GM23338 (cell line): Measurements from ENCODE around the gene PPP1R14B. TPM values are rescaled to one million over a fixed set of nuclear protein-coding genes. Genes with fewer than 3 reads are reported as not detected.
A peak's percentile ranks its signal among the peaks of the same experiment; 100 is the strongest.

Source experiments
- ATAC-seq: fragments of 200-7000 bp; cut with Tn5 transposase; 3 replicates; pipeline ENCODE4 v1.9.1; 2020
- DNase-seq: peaks from one replicate; pipeline ENCODE4 v3.0.0-alpha.2; 2015; ENCODE audit warnings: low spot score
- H2AFZ ChIP-seq: fragments of 200-600 bp; sonication (generic); 2 replicates; pipeline ENCODE4 v1.8.0; 2016; ENCODE audit warnings: antibody characterized with exemption, mild to moderate bottlenecking, moderate library complexity
- H3F3A ChIP-seq: fragments of 200-600 bp; sonication (generic); replicated peaks from 2 replicates; pipeline ENCODE4 v1.8.0; 2017; ENCODE audit warnings: antibody characterized with exemption, mixed run types, low read depth
- H3K27ac ChIP-seq: fragments of 200-600 bp; sonication (generic); 2 replicates; pipeline ENCODE4 v1.6.1; 2016; ENCODE audit warnings: low read depth
- H3K27me3 ChIP-seq: fragments of 200-600 bp; sonication (generic); 2 replicates; pipeline ENCODE4 v1.8.0; 2016; ENCODE audit warnings: mild to moderate bottlenecking, mixed run types, moderate library complexity; ENCODE audit not compliant: insufficient read depth
- H3K36me3 ChIP-seq: fragments of 200-600 bp; sonication (generic); 2 replicates; pipeline ENCODE4 v1.8.0; 2016; ENCODE audit warnings: mild to moderate bottlenecking; ENCODE audit not compliant: insufficient read depth
- H3K4me1 ChIP-seq: fragments of 200-600 bp; sonication (generic); 2 replicates; pipeline ENCODE4 v1.8.0; 2016; ENCODE audit warnings: mild to moderate bottlenecking, moderate library complexity; ENCODE audit not compliant: insufficient read depth
- H3K4me2 ChIP-seq: fragments of 200-600 bp; sonication (generic); 2 replicates; pipeline ENCODE4 v1.7.1; 2017; ENCODE audit warnings: mixed run types
- H3K4me3 ChIP-seq: fragments of 200-600 bp; sonication (generic); 2 replicates; pipeline ENCODE4 v1.6.1; 2016; ENCODE audit warnings: mixed run types
- H3K79me2 ChIP-seq: fragments of 200-600 bp; sonication (generic); replicated peaks from 2 replicates; pipeline ENCODE4 v1.8.0; 2017; ENCODE audit warnings: mild to moderate bottlenecking; ENCODE audit not compliant: insufficient read depth
- H3K9me2 ChIP-seq: fragments of 200-600 bp; sonication (generic); 2 replicates; pipeline ENCODE4 v1.8.0; 2017; ENCODE audit not compliant: insufficient read depth
- H4K20me1 ChIP-seq: fragments of 200-600 bp; sonication (generic); replicated peaks from 2 replicates; pipeline ENCODE4 v1.8.0; 2017; ENCODE audit warnings: mild to moderate bottlenecking; ENCODE audit not compliant: insufficient read depth
- H3K27ac Mint-ChIP-seq: 2 replicates; pipeline ENCODE4 v1.8.0; 2020; ENCODE audit warnings: inconsistent platforms, mild to moderate bottlenecking, moderate library complexity, mixed read lengths
- H3K27me3 Mint-ChIP-seq: 3 replicates; pipeline ENCODE4 v1.8.0; 2022; ENCODE audit warnings: low read depth, mild to moderate bottlenecking, moderate library complexity, mixed read lengths, inconsistent platforms; ENCODE audit not compliant: insufficient read depth, poor library complexity
- H3K36me3 Mint-ChIP-seq: 3 replicates; pipeline ENCODE4 v1.8.0; 2021; ENCODE audit warnings: low read depth, mild to moderate bottlenecking, inconsistent platforms, moderate library complexity, mixed read lengths
- H3K4me1 Mint-ChIP-seq: 3 replicates; pipeline ENCODE4 v1.8.0; 2020; ENCODE audit warnings: mild to moderate bottlenecking, inconsistent platforms, mixed read lengths
- H3K4me3 Mint-ChIP-seq: 3 replicates; pipeline ENCODE4 v1.8.0; 2021; ENCODE audit warnings: moderate library complexity, mild to moderate bottlenecking, inconsistent platforms, mixed read lengths
- H3K9me3 Mint-ChIP-seq: 3 replicates; pipeline ENCODE4 v1.8.0; 2020; ENCODE audit warnings: moderate library complexity, mild to moderate bottlenecking, inconsistent platforms, mixed read lengths
- CREB1 ChIP-seq: fragments of 250-450 bp; sonication (Bioruptor Pico); IDR thresholded peaks from 2 replicates; pipeline ENCODE4 v1.5.0; 2020; ENCODE audit warnings: low read depth, mild to moderate bottlenecking, moderate library complexity
- EZH2 ChIP-seq: fragments of 200-600 bp; sonication (generic); IDR thresholded peaks from one replicate; pipeline ENCODE4 v1.8.0; 2017; ENCODE audit warnings: antibody characterized with exemption, mild to moderate bottlenecking, low read depth; ENCODE audit not compliant: unreplicated experiment
- JUNB ChIP-seq: IDR thresholded peaks from one replicate; pipeline ENCODE4 v1.6.1; 2016; ENCODE audit warnings: antibody characterized with exemption; ENCODE audit not compliant: unreplicated experiment
- NANOG ChIP-seq: IDR thresholded peaks from 2 replicates; pipeline ENCODE4 v1.6.1; 2016; ENCODE audit warnings: antibody characterized with exemption, borderline replicate concordance
- POLR2AphosphoS5 ChIP-seq: IDR thresholded peaks from 2 replicates; pipeline ENCODE4 v1.6.1; 2016; ENCODE audit warnings: antibody characterized with exemption, low read depth
- REST ChIP-seq: IDR thresholded peaks from one replicate; pipeline ENCODE4 v1.6.1; 2018; ENCODE audit warnings: antibody characterized with exemption; ENCODE audit not compliant: unreplicated experiment
- STAT1 ChIP-seq: IDR thresholded peaks from one replicate; pipeline ENCODE4 v1.6.1; 2016; ENCODE audit warnings: antibody characterized with exemption; ENCODE audit not compliant: unreplicated experiment
- ZNF114 ChIP-seq: fragments of 250-450 bp; sonication (Bioruptor Pico); IDR thresholded peaks from 2 replicates; pipeline ENCODE4 v1.5.0; 2020; ENCODE audit warnings: mild to moderate bottlenecking, moderate library complexity
- ZNF331 ChIP-seq: fragments of 250-450 bp; sonication (Bioruptor Pico); IDR thresholded peaks from 2 replicates; pipeline ENCODE4 v1.5.0; 2020; ENCODE audit warnings: low read depth, mild to moderate bottlenecking, moderate library complexity
- ZNF462 ChIP-seq: fragments of 250-450 bp; sonication (Bioruptor Pico); IDR thresholded peaks from 2 replicates; pipeline ENCODE4 v1.5.0; 2020; ENCODE audit warnings: mild to moderate bottlenecking, moderate library complexity
- polyA plus RNA-seq: library from polyadenylated mRNA; unstranded; fragments of >200 nt; fragmentation: Nextera tagmentation; extraction: Ambion mirVana; gene quantifications from 2 replicates; pipeline ENCODE4 v1.2.1, GENCODE V29; 2016
- total RNA-seq: library from RNA; depleted of rRNA; stranded (reverse); fragments of >200 nt; shearing (Covaris generic); gene quantifications from 2 replicates; pipeline ENCODE4 v1.2.3, GENCODE V29; 2014
- TF ChIP-seq, protein P1 (sequence below), 2 experiments: fragments of 200-600 bp in 1 of 2; sonication (generic) in 1 of 2; conservative IDR thresholded peaks; 2 replicates each; pipeline versions ENCODE4 v1.5.1 to v1.6.1; 2016 to 2017; ENCODE audit warnings: antibody characterized with exemption in 2 of 2, low read depth in 2 of 2, mild to moderate bottlenecking in 2 of 2, moderate library complexity in 1 of 2

Gene PPP1R14B
- total and polyA plus RNA-seq, 2 experiments from 2014 or later: 250 to 315 TPM

GRCh38 chr11:64238999-64239398, 7.7 kb downstream of the PPP1R14B start:
- peaks cover 16% of the 10 kb centered on the region for H3K79me2 ChIP-seq
- Mint-ChIP-seq H3K27me3 (peaks cover 30% of the 10 kb centered on the region), H3K36me3 (peaks cover 20% of the 10 kb centered on the region), H3K9me3 (no peaks in the 10 kb centered on the region), H3K4me3 (peak overlapping the region; percentile 24; the same call in 1 of the 3 replicates), H3K4me1 (peaks cover 29% of the 10 kb centered on the region), H3K27ac (no peak overlapping the region; the same call in 1 of the 2 replicates)
- no peaks in the 10 kb centered on the region for H3K36me3 ChIP-seq
- H3K9me2 ChIP-seq: no peaks in the 10 kb centered on the region
- H2AFZ ChIP-seq: no peak overlapping the region
- ATAC-seq: no peak
- H3K4me3 ChIP-seq: no peak overlapping the region
- no peaks in the 10 kb centered on the region; the same call in 1 of the 2 replicates for H4K20me1 ChIP-seq
- no peak overlapping the region for H3K27ac ChIP-seq
- H3K27me3 ChIP-seq: no peaks in the 10 kb centered on the region
- DNase-seq: no peak
- peaks cover 15% of the 10 kb centered on the region; the same call in 1 of the 2 replicates for H3K4me1 ChIP-seq
- no peak for TF ChIP-seq CREB1 (CRISPR knock-in tag)
- peaks cover 33% of the 10 kb centered on the region for H3F3A ChIP-seq
- H3K4me2 ChIP-seq: no peak overlapping the region

GRCh38 chr11:64238076-64238475, 8.7 kb downstream of the PPP1R14B start:
- Histone ChIP-seq H3F3A (peaks cover 32% of the 10 kb centered on the region), H3K36me3 (no peaks in the 10 kb centered on the region), H3K27ac (no peak overlapping the region), H3K4me1 (peaks cover 16% of the 10 kb centered on the region; the same call in 1 of the 2 replicates), H3K9me2 (no peaks in the 10 kb centered on the region), H3K4me2 (no peak overlapping the region), H3K27me3 (peaks cover 7% of the 10 kb centered on the region; the same call in 1 of the 2 replicates), H4K20me1 (no peaks in the 10 kb centered on the region; the same call in 1 of the 2 replicates), H3K79me2 (peaks cover 12% of the 10 kb centered on the region), H3K4me3 (no peak overlapping the region), H2AFZ (no peak overlapping the region)
- Mint-ChIP-seq H3K4me3 (no peak overlapping the region), H3K27me3 (peaks cover 29% of the 10 kb centered on the region), H3K9me3 (no peaks in the 10 kb centered on the region), H3K4me1 (peaks cover 20% of the 10 kb centered on the region), H3K36me3 (peaks cover 11% of the 10 kb centered on the region), H3K27ac (no peak overlapping the region)
- ATAC-seq (no peak), DNase-seq (no peak)
- TF ChIP-seq STAT1 (no peak), JUNB (no peak), NANOG (no peak), CREB1 (CRISPR knock-in tag) (no peak), ZNF462 (no peak), REST (no peak), EZH2 (no peak), POLR2AphosphoS5 (no peak), ZNF114 (CRISPR knock-in tag) (no peak), ZNF331 (CRISPR knock-in tag) (no peak)
- TF ChIP-seq, protein P1, sequence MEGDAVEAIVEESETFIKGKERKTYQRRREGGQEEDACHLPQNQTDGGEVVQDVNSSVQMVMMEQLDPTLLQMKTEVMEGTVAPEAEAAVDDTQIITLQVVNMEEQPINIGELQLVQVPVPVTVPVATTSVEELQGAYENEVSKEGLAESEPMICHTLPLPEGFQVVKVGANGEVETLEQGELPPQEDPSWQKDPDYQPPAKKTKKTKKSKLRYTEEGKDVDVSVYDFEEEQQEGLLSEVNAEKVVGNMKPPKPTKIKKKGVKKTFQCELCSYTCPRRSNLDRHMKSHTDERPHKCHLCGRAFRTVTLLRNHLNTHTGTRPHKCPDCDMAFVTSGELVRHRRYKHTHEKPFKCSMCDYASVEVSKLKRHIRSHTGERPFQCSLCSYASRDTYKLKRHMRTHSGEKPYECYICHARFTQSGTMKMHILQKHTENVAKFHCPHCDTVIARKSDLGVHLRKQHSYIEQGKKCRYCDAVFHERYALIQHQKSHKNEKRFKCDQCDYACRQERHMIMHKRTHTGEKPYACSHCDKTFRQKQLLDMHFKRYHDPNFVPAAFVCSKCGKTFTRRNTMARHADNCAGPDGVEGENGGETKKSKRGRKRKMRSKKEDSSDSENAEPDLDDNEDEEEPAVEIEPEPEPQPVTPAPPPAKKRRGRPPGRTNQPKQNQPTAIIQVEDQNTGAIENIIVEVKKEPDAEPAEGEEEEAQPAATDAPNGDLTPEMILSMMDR (conservative IDR thresholded peaks at IDR 0.05; ENCODE audit: low read depth in 2 of 2): no peak
